ENCODE results near the gene RNU7-1.

GRCh38 chr12:6958609-6959057 is 15.0 kb downstream of the RNU7-1 start:
- TF ChIP-seq MXI1 (IDR thresholded peaks at IDR 0.05; ENCODE audit: low read depth, low read length) (no peak), PAX8 (IDR thresholded peaks at IDR 0.05) (no peak), CTCF (IDR thresholded peaks at IDR 0.05 in 2 of 3, conservative IDR thresholded peaks at IDR 0.05 in 1 of 3; ENCODE audit: control insufficient read depth in 2 of 3, extremely low read depth in 1 of 3, insufficient read depth in 1 of 3, low read depth in 3 of 3, low read length in 3 of 3) (no peak), GATAD2B (conservative IDR thresholded peaks at IDR 0.05; ENCODE audit: low read depth) (no peak), SMARCA5 (IDR thresholded peaks at IDR 0.05) (no peak), NFIC (IDR thresholded peaks at IDR 0.05; ENCODE audit: low read depth, low read length) (no peak)

Data from GM12878 (cell line).